GM19452 (cell line): Measurements from ENCODE around the gene PPY.
"Not testable (repeated sequence)": the region's sequence is repeated elsewhere in the genome, so short reads cannot be mapped to it uniquely, and the experiment has no call there.

Experiments
- ATAC-seq: cut with Tn5 transposase; IDR thresholded peaks from one replicate; pipeline ENCODE4 v1.9.1; 2021; ENCODE audit not compliant: unreplicated experiment

The PPY gene, protein sequence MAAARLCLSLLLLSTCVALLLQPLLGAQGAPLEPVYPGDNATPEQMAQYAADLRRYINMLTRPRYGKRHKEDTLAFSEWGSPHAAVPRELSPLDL

DNA sequence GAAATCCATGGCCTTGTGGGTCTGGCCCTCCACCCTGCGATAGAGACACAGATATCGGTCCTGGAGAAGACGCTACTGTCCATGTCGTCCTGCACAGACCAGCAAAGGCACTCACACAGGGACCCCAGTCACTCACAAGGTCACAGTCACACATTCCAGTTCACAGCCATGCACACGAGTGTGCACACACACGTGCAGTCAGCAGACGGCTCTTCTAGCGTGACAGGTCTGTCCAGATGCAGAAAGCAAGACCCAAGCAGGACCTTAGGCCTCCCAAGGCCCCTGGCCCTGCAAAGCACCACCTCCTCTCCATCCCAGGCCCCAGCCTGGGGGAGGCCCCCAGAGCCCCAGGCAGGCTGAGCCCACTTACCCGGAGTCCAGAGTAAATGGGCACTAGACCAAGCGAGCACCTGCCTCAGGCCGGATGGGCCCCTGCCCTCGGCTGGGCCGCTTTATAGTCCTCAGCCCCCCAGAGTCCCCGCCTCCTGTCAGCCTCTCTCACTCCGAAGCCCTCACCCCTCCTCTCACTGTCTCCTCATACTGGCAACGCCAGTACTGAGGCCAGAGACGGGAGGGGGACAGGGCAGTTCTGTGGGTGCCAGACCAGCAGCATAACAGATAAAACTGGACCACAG is at the start of gene PPY:
TSS of gene PPY (minus strand) at position 426 of the 635 bp plus-strand sequence. CDS start 822 bp downstream, outside the sequence.
- ATAC-seq = no peak

DNA sequence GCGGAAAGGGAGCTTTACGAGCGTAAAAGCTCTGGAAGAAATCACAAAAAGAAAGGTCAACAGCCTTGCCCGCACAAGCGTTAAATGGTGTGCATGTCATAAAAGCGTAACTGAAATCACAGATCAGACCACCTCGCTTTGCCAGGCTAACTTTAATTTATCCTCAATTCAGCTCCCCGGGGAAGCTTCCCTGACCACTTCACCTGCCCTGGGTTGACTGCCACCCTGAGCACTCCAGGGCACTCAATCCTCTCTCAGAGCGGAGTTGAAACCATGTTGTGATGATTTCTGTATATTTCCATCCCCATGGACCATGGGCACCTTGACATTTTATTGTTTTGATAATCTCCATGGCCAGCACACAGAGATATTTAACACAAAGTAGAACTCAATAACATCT is 46.0 kb upstream of the PPY start:
- no peak for ATAC-seq

- no peak for ATAC-seq
Measured at GRCh38 chr17:43987131-43988021, 45.1 kb upstream of the PPY start.

- ATAC-seq = no peak
Measured at GRCh38 chr17:43986225-43986981, 44.1 kb upstream of the PPY start.

DNA sequence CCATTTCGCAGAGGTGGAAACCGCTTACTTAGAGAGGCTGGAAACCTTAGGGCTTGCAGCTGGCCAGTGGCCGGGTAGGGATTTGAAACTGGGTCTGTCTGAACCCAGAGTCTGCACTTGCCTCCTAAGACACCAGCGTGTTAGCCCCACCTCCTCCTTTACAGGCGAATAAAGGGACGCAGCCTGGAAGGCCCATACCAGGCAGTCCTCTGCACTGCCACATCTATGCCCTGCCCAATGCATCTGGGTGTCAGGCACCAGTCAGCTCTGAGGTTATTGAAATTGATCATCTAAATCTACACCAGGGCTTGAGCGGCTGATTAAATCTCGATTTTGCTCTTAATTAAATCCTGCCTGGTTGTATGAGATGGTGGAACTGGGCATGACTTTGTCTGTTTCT is 42.2 kb upstream of the PPY start:
- ATAC-seq = no peak

DNA sequence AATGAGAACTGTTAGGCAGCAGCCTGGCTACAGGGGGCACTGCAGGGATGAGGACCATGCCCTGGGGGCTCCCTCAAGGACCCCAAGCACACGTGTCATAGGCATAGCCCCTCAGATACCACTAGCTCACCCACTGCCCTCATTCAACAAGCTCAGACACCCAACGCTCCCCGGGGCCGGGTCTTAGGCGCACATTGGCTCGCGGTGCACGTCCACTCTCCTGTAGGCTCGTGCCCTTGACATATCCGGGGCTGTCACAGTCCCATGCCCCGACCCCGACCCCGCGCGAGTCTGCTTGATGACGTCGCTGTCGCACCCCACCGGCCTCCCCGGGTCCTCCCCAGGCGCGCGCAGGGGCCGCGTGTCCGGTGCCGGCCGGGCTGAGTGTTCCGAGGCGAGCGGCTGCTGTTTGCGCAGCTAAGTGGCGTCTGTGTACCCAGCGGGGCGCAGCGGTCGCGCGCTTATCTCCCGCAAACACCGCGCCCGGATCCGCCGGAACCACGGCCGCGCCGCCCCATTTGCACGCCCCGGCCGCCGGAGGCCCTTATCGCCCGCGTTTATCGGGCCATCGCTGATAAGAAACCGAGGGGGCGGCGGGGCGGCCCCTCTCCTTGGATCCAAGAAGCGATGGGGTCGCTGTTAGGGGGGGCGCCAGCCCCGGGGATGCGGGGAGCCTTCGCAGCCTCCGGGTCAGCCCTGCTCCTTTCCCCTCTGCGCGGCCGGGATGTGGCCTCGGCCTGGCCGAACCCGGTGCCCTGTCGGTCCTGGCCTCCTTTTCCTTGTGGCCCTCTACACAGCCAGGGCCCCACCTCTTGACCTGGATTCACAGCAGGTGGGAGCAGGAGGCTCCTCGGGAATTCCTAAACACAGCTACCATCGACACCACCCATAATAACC is 41.5 kb upstream of the PPY start:
- no peak for ATAC-seq

GRCh38 chr17:43983196-43983514 is 40.9 kb upstream of the PPY start:
- no peak for ATAC-seq

DNA sequence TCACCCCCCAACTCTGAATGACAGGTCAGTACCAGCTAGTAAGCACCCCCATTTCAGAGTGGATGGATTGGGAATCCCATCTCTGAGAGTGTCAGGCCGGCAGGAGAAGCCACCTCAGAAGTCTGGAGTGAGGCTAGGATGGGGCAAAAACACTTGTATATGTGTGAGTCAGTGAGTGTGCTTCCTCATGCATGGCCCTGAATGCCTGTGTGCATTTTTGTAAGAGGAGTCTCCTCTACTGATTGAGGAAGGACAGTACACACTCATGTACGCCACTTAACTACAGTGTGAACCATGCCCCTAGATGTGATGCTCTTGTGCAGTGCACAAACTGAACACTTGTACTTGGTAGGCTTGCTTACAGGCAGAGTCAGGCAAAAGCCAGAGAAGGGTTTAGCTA is 39.9 kb upstream of the PPY start:
- ATAC-seq = no peak

- no peak for ATAC-seq
Measured at GRCh38 chr17:43979671-43980070, 37.4 kb upstream of the PPY start.

- ATAC-seq = no peak
Measured at GRCh38 chr17:43979011-43979410, 36.7 kb upstream of the PPY start.

GRCh38 chr17:43978078-43978477 is 35.8 kb upstream of the PPY start:
- no peak for ATAC-seq

GRCh38 chr17:43976963-43977837 is 34.9 kb upstream of the PPY start:
- ATAC-seq = no peak

GRCh38 chr17:43975898-43976297 is 33.6 kb upstream of the PPY start:
- no peak for ATAC-seq

DNA sequence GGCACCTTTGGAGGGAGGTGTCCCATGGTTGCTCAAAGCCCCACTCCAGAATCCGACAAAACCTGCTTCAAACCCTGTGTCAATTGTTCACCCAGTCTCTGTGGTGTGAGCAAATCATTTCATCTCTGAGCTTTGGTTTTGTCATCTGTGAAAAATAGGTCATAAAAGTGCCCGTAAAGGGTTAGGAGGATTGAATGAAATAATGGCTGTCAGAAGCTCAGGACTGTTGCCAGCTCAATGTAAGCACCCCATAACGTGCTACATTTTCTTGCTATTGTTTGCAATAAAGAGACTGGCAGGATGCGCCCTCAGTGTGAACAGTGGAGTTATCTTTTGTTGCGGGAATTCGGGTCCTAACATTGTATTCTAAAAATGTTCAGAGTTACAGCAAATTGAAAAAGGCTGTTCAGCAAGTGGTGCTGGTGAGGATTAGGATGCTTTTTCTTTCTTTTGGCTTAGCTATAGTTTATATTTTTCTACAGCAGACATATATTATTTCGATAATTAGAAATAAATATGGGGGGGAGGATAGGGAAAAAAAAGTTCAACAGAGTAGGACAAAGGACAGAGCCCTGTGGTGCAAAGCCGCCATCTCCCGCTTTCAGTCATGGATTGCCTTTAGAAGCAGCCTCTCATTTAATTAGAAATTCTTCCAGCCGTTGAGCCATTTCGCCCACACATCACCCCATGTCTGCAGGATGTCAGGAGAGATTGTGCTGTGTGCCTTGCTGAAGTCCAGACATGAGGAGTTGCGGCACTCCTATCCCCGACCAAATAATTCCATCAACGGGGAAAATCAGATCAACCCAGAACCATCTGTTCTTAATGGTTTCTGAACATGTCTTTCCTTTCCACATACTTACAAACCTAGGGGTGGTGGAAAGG is 32.3 kb upstream of the PPY start:
- no peak for ATAC-seq

GRCh38 chr17:43972444-43973212 is 30.4 kb upstream of the PPY start:
- not testable (repeated sequence) for ATAC-seq

GRCh38 chr17:43971436-43971835 is 29.2 kb upstream of the PPY start:
- ATAC-seq = not testable (repeated sequence)

DNA sequence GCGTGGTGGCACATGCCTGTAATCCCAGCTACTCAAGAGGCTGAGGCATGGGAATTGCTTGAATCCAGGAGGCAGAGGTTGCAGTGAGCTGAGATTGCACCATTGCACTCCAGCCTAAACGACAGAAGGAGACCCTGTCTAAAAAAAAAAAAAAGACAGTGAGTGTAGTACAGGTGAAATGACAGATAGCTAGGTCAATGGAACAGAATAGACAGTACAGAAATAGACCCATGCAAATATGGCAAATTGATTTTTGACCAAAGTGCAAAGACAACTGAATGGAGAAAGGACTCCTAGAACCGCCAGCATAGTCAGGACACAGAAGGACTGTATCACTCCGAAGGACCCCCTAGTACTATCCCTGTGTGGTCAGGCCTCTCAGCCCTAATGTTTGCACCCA is 28.1 kb upstream of the PPY start:
- no peak for ATAC-seq
